Activated T-helper 2 cell treated with anti-CD3 and anti-CD28 coated beads, Interferon-gamma antibody, Interleukin-2, Interleukin-4, amounts not matched to agents 10 μg/mL and 5 μg/mL and 100 μg/mL, durations not matched to agents 14 hours and 24 hours and 36 hours (primary cell): Measurements from ENCODE around the gene RHOA. TPM values are rescaled to one million over a fixed set of nuclear protein-coding genes. Genes with fewer than 3 reads are reported as not detected.
"Not testable (repeated sequence)": the region's sequence is repeated elsewhere in the genome, so short reads cannot be mapped to it uniquely, and the experiment has no call there.

Experiments used
- DNase-seq: peaks from one replicate; pipeline ENCODE4 v3.0.0; 2021; ENCODE audit warnings: low spot score
- H3K27ac Mint-ChIP-seq: one replicate; pipeline ENCODE4 v1.8.0; 2021; ENCODE audit warnings: mixed read lengths
- H3K27me3 Mint-ChIP-seq: one replicate; pipeline ENCODE4 v1.8.0; 2021; ENCODE audit warnings: low read depth, mixed read lengths
- H3K36me3 Mint-ChIP-seq: one replicate; pipeline ENCODE4 v1.8.0; 2021; ENCODE audit warnings: low read depth, mixed read lengths
- H3K4me1 Mint-ChIP-seq: one replicate; pipeline ENCODE4 v1.8.0; 2021; ENCODE audit warnings: low read depth, mixed read lengths
- H3K4me3 Mint-ChIP-seq: one replicate; pipeline ENCODE4 v1.8.0; 2021; ENCODE audit warnings: low read depth, mild to moderate bottlenecking, moderate library complexity, mixed read lengths
- H3K9me3 Mint-ChIP-seq: one replicate; pipeline ENCODE4 v1.8.0; 2021; ENCODE audit warnings: mixed read lengths
- intact Hi-C: fragments of 100-400 bp; cut with micrococcal nuclease; formaldehyde crosslinking; loops from one replicate; pipeline ENCODE4 v1.15.1; 2023
- total RNA-seq: library from RNA; stranded (reverse); gene quantifications from 2 replicates; pipeline ENCODE4 v1.2.3, GENCODE V29; 2022

Gene RHOA
- total RNA-seq, 1 donor from 2014 or later = 428 TPM

GRCh38 chr3:49329186-49329585 is 82.6 kb downstream of the RHOA start:
- Mint-ChIP-seq H3K27ac (no peak overlapping the region), H3K9me3 (no peaks in the 10 kb centered on the region), H3K4me3 (no peak overlapping the region), H3K27me3 (no peaks in the 10 kb centered on the region), H3K36me3 (peaks cover 69% of the 10 kb centered on the region), H3K4me1 (peaks cover 8% of the 10 kb centered on the region)
- intact Hi-C loops = no loop called here
- no peak for DNase-seq

- intact Hi-C loops = not testable (repeated sequence)
Measured at GRCh38 chr3:49328350-49328749, 83.4 kb downstream of the RHOA start.

GRCh38 chr3:49327485-49327884 is 84.3 kb downstream of the RHOA start:
- no peaks in the 10 kb centered on the region for H3K27me3 Mint-ChIP-seq
- H3K4me3 Mint-ChIP-seq = no peak overlapping the region
- intact Hi-C loops = no loop called here
- no peak overlapping the region for H3K27ac Mint-ChIP-seq
- H3K36me3 Mint-ChIP-seq = peaks cover 62% of the 10 kb centered on the region
- no peak for DNase-seq
- H3K4me1 Mint-ChIP-seq = no peaks in the 10 kb centered on the region
- no peaks in the 10 kb centered on the region for H3K9me3 Mint-ChIP-seq

More at GRCh38 chr3:49328350-49328749, 83.4 kb downstream of the RHOA start:
- peaks cover 69% of the 10 kb centered on the region for H3K36me3 Mint-ChIP-seq
- DNase-seq, H3K4me1 Mint-ChIP-seq, H3K4me3 Mint-ChIP-seq, H3K27ac Mint-ChIP-seq, H3K9me3 Mint-ChIP-seq, H3K27me3 Mint-ChIP-seq: not testable (repeated sequence)

GRCh38 chr3:49324768-49325167 is 87.0 kb downstream of the RHOA start:
- Mint-ChIP-seq H3K9me3 (no peaks in the 10 kb centered on the region), H3K4me3 (no peak overlapping the region), H3K36me3 (peaks cover 74% of the 10 kb centered on the region), H3K27ac (no peak overlapping the region), H3K27me3 (no peaks in the 10 kb centered on the region), H3K4me1 (no peaks in the 10 kb centered on the region)
- no peak for DNase-seq
- intact Hi-C loops = no loop called here

GRCh38 chr3:49316696-49317457 is 94.9 kb downstream of the RHOA start:
- intact Hi-C loops = no loop called here
- H3K27me3 Mint-ChIP-seq = no peaks in the 10 kb centered on the region
- no peak overlapping the region for H3K27ac Mint-ChIP-seq
- H3K36me3 Mint-ChIP-seq = peaks cover 61% of the 10 kb centered on the region
- no peaks in the 10 kb centered on the region for H3K9me3 Mint-ChIP-seq
- H3K4me3 Mint-ChIP-seq = no peak overlapping the region
- H3K4me1 Mint-ChIP-seq = no peaks in the 10 kb centered on the region
- no peak for DNase-seq

GRCh38 chr3:49313896-49314688 is 97.7 kb downstream of the RHOA start:
- intact Hi-C loops = no loop called here
- no peaks in the 10 kb centered on the region for H3K9me3 Mint-ChIP-seq
- H3K4me1 Mint-ChIP-seq = no peaks in the 10 kb centered on the region
- peak overlapping the region; percentile 28 for H3K27ac Mint-ChIP-seq
- peaks cover 54% of the 10 kb centered on the region for H3K36me3 Mint-ChIP-seq
- H3K4me3 Mint-ChIP-seq = no peak overlapping the region
- DNase-seq = no peak
- H3K27me3 Mint-ChIP-seq = no peaks in the 10 kb centered on the region

GRCh38 chr3:49311283-49311682 is 100.5 kb downstream of the RHOA start:
- Mint-ChIP-seq H3K4me3 (no peak overlapping the region), H3K27ac (no peak overlapping the region)

GRCh38 chr3:49310677-49311076 is 101.1 kb downstream of the RHOA start:
- H3K27ac Mint-ChIP-seq = no peak overlapping the region
- DNase-seq = no peak
- intact Hi-C loops = no loop called here
- H3K4me1 Mint-ChIP-seq = no peaks in the 10 kb centered on the region
- H3K27me3 Mint-ChIP-seq = no peaks in the 10 kb centered on the region
- H3K36me3 Mint-ChIP-seq = peaks cover 60% of the 10 kb centered on the region
- no peak overlapping the region for H3K4me3 Mint-ChIP-seq
- no peaks in the 10 kb centered on the region for H3K9me3 Mint-ChIP-seq

More at GRCh38 chr3:49311283-49311682, 100.5 kb downstream of the RHOA start:
- Mint-ChIP-seq H3K4me1 (no peaks in the 10 kb centered on the region), H3K9me3 (no peaks in the 10 kb centered on the region), H3K27me3 (no peaks in the 10 kb centered on the region), H3K36me3 (peaks cover 57% of the 10 kb centered on the region)
- DNase-seq = no peak
- intact Hi-C loops = no loop called here

Other genes starting within 250 kb of the RHOA start
- 24.4 and 24.9 TPM in 2 replicates for gene CCDC71, start 245.6 kb downstream of the RHOA start, total RNA-seq
- gene KLHDC8B, start 240.4 kb downstream of the RHOA start, total RNA-seq = 2.5 and 2.6 TPM in 2 replicates
- gene C3orf62, start 134.7 kb downstream of the RHOA start, total RNA-seq = 7.7 and 7.8 TPM in 2 replicates
- gene USP4, start 71.9 kb downstream of the RHOA start, total RNA-seq = 78.6 and 82.7 TPM in 2 replicates
- gene GPX1, start 53.6 kb downstream of the RHOA start, total RNA-seq = 168 and 173 TPM in 2 replicates
- 18.9 and 19.4 TPM in 2 replicates for gene TCTA, start 447 bp upstream of the RHOA start, total RNA-seq
- gene AMT, start 10.5 kb upstream of the RHOA start, total RNA-seq = 3.9 and 5.0 TPM in 2 replicates
- 13.0 and 16.1 TPM in 2 replicates for gene NICN1, start 17.3 kb upstream of the RHOA start, total RNA-seq
- 17.0 and 25.9 TPM in 2 replicates for gene DAG1, start 58.3 kb upstream of the RHOA start, total RNA-seq
- gene BSN, start 142.5 kb upstream of the RHOA start, total RNA-seq = 0.09 and 0.11 TPM in 2 replicates